ENCODE data around the gene MED13L. TPM values are rescaled to one million over a fixed set of nuclear protein-coding genes. Genes with fewer than 3 reads are reported as not detected.

Gene MED13L
- total RNA-seq, 2 donors from 2014 or later, result 121 to 142 TPM

DNA sequence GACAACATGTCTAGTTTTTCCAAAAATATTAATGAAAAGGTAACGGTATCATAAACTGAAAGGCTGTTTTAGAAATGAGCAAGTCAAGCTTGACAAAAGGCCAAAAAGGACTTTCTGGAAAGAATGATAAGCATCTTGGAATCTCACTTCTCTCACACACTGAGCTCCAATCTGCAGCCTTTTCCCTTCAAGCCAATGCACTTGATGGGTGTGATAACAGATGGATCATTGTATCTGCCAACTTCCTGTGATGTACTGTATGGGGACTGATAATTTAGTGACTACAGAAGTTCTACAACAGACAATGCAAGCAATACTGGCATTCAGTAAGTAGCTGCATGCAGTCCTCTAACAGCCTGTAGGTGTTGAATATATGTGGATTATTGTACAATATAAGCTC is 147.1 kb downstream of the MED13L start:
- no peaks in the 10 kb centered on the region for H3K36me3 Mint-ChIP-seq
- no peaks in the 10 kb centered on the region for H3K9me3 Mint-ChIP-seq
- ATAC-seq, result no peak
- H3K4me3 Mint-ChIP-seq, result peak overlapping the region; percentile 33
- peaks cover 57 to 61% of the 10 kb centered on the region in 2 donors for H3K4me1 Mint-ChIP-seq (ENCODE audit: low read depth in 2 of 2)
- DNase-seq (ENCODE audit: low spot score), result no peak
- H3K27me3 Mint-ChIP-seq, result no peaks in the 10 kb centered on the region
- H3K27ac Mint-ChIP-seq, result peak overlapping the region; percentile 31 to 55

GRCh38 chr12:116128779-116129178 is 148.7 kb downstream of the MED13L start:
- Mint-ChIP-seq H3K36me3 (no peaks in the 10 kb centered on the region), H3K4me1 (ENCODE audit: low read depth in 2 of 2) (peaks cover 48 to 53% of the 10 kb centered on the region in 2 donors), H3K9me3 (no peaks in the 10 kb centered on the region), H3K27ac (no peak overlapping the region), H3K27me3 (no peaks in the 10 kb centered on the region), H3K4me3 (no peak overlapping the region)
- no peak for DNase-seq (ENCODE audit: low spot score)
- ATAC-seq, result no peak

DNA sequence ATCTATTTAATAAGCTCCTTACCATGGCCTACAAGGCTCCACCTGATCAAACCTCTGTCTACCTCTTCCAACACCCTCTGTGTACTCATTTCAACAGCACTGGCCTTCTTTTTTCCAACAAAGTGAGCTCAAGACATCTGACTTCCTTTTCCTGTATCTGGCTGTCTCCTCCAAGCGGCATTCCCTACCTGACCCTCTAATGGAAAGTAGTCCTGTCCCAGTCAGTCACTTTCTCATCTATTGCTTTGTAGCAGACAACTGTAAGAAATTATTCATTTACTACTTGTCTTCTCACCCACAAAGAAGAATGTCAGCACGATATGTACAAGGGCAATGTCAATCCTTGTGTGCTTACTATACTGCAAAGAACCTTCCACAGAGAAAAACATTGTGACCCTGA is 149.6 kb downstream of the MED13L start:
- Mint-ChIP-seq H3K4me1 (ENCODE audit: low read depth in 2 of 2) (peaks cover 44 to 51% of the 10 kb centered on the region in 2 donors), H3K36me3 (no peaks in the 10 kb centered on the region), H3K4me3 (no peak overlapping the region), H3K9me3 (no peaks in the 10 kb centered on the region), H3K27ac (peak overlapping the region; percentile 2 to 3), H3K27me3 (no peaks in the 10 kb centered on the region)
- ATAC-seq, result no peak
- no peak for DNase-seq (ENCODE audit: low spot score)

DNA sequence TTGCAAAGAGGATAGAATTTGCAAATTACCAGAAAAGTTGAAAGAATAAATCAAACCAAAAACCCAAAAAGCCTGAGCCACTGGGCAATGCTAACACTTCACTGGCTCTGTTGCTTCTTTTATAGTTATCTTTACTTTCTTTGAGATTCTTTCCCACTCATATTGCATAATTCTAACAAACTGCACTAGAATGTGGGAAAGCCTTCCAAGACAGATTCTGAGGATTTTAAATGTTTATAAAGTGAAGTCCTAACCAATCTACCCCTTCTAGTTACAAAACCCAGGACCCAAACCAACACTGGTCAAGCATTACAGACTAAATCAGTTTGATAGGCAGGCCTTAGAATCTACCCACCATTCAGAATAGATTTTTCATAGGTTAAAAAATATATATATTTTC is 150.9 kb downstream of the MED13L start:
- no peaks in the 10 kb centered on the region for H3K9me3 Mint-ChIP-seq
- H3K36me3 Mint-ChIP-seq, result no peaks in the 10 kb centered on the region
- ATAC-seq (no peak), DNase-seq (ENCODE audit: low spot score) (no peak)
- no peaks in the 10 kb centered on the region for H3K27me3 Mint-ChIP-seq
- H3K4me1 Mint-ChIP-seq (ENCODE audit: low read depth in 2 of 2), result peaks cover 48 to 56% of the 10 kb centered on the region in 2 donors
- peak overlapping the region in 1 of 2 donors; percentile 75 for H3K27ac Mint-ChIP-seq
- H3K4me3 Mint-ChIP-seq, result no peak overlapping the region

DNA sequence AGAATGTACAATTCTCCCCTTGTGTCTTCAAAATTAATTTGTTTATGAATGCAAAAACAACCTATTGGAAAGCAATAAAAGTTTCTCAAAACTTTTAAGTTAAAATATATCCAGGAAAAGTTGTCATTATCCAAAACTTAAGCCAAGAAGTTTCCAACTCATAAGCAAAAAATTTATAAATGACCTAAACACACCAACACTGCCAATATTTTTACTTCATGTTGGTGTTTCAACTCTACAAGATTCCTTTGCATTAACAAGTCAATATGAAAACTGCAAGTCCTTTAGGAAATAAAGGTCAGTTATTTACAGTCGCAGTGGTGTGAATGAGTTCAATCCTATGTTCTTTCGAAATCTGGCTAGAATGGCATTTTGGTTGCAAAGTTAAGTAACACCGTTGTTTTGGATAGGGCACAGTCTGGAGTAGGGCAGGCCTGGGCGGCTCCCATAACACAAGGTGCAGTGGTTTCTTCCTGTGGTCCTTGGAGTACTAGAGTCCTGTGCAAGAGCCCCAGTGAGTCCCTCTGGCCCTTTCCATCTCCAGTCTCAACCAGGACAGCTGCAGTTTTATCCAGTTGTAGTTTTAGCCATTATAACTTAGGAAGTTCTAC is 151.4 kb downstream of the MED13L start:
- H3K4me3 Mint-ChIP-seq, result no peak overlapping the region

DNA sequence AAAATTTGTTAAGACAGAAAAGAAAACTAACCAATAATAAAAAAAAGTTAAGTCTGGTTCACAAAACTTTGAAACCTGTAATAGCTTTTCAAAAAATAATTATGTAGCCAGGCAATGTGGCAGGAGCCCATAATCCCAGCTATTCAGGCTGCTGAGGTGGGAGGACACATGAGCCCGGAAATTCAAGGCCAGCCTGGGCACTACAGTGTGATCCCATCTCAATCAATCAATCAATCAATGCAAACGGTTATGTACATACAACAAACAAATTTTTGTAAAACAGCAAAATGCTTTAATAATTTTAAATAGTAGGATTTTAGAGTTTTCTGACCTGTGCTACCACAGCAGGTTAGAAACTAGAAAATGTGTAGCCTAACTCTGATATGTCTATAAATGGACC is 152.4 kb downstream of the MED13L start:
- ATAC-seq (no peak), DNase-seq (ENCODE audit: low spot score) (no peak)
- no peaks in the 10 kb centered on the region for H3K36me3 Mint-ChIP-seq
- H3K9me3 Mint-ChIP-seq, result no peaks in the 10 kb centered on the region
- peaks cover 45 to 54% of the 10 kb centered on the region in 2 donors for H3K4me1 Mint-ChIP-seq (ENCODE audit: low read depth in 2 of 2)
- no peak overlapping the region for H3K4me3 Mint-ChIP-seq
- H3K27ac Mint-ChIP-seq, result peak overlapping the region; percentile 35 to 74
- no peaks in the 10 kb centered on the region for H3K27me3 Mint-ChIP-seq

More for the DNA sequence above, 151.4 kb downstream of the MED13L start:
- no peaks in the 10 kb centered on the region for H3K36me3 Mint-ChIP-seq
- peak overlapping the region in 1 of 2 donors; percentile 75 for H3K27ac Mint-ChIP-seq
- H3K9me3 Mint-ChIP-seq, result no peaks in the 10 kb centered on the region
- no peaks in the 10 kb centered on the region for H3K27me3 Mint-ChIP-seq
- H3K4me1 Mint-ChIP-seq (ENCODE audit: low read depth in 2 of 2), result peaks cover 48 to 56% of the 10 kb centered on the region in 2 donors
- ATAC-seq (no peak), DNase-seq (ENCODE audit: low spot score) (no peak)

GRCh38 chr12:116123451-116124258 is 153.8 kb downstream of the MED13L start:
- peak; percentile 84 to 89 for ATAC-seq
- Mint-ChIP-seq H3K27me3 (no peaks in the 10 kb centered on the region), H3K4me3 (peak overlapping the region; percentile 80), H3K27ac (peak overlapping the region; percentile 82 to 90), H3K4me1 (ENCODE audit: low read depth in 2 of 2) (peaks cover 50 to 56% of the 10 kb centered on the region in 2 donors), H3K36me3 (no peaks in the 10 kb centered on the region), H3K9me3 (no peaks in the 10 kb centered on the region)
- DNase-seq (ENCODE audit: low spot score), result no peak

GRCh38 chr12:116122628-116123027 is 154.9 kb downstream of the MED13L start:
- Mint-ChIP-seq H3K4me3 (no peak overlapping the region), H3K9me3 (no peaks in the 10 kb centered on the region), H3K27me3 (no peaks in the 10 kb centered on the region), H3K4me1 (ENCODE audit: low read depth in 2 of 2) (peaks cover 46 to 51% of the 10 kb centered on the region in 2 donors), H3K27ac (peak overlapping the region; percentile 82 to 90), H3K36me3 (no peaks in the 10 kb centered on the region)
- DNase-seq (ENCODE audit: low spot score), result no peak
- ATAC-seq, result no peak

- H3K27ac Mint-ChIP-seq, result peak overlapping the region; percentile 82 to 90
- ATAC-seq (no peak), DNase-seq (ENCODE audit: low spot score) (no peak)
- H3K4me3 Mint-ChIP-seq, result peak overlapping the region; percentile 64
- H3K9me3 Mint-ChIP-seq, result no peaks in the 10 kb centered on the region
- no peaks in the 10 kb centered on the region for H3K27me3 Mint-ChIP-seq
- H3K4me1 Mint-ChIP-seq (ENCODE audit: low read depth in 2 of 2), result peaks cover 46 to 50% of the 10 kb centered on the region in 2 donors
- H3K36me3 Mint-ChIP-seq, result no peaks in the 10 kb centered on the region
Measured at GRCh38 chr12:116121453-116121871, 156.0 kb downstream of the MED13L start.

DNA sequence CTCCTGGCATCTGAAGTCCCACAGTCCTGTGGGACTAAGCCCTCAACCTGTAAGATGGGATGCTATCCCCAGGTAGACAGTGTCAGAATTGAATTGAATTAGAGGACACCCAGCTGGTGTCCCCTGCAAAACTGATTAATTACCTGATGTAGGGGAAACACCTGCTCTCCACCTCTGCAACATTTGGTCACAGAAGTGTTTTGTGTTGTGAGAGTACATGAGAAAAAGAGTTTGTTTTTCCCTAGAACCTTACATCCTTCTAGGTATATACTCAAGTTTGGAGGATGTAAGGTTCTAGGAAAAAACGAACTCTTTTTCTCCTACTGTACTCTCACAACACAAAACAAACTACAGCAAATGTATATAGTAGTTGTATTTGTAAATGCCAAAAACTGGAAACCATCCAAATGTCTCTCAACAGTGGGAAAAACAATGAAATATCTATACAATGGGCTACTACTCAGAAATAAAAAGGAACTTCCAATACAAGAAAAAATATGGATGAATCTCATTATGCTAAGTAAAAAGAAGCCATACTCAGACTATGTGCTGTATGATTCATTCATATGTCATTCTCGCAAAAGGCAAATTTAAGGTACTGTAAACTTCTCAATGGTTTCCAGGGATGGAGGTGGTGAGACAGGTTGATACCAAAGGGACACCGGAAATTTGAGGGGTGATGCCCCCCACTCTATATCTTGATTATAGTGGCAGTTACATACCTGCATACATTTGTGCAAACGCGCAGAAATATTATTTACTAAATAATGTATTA is 160.7 kb downstream of the MED13L start:
- no peaks in the 10 kb centered on the region for H3K27me3 Mint-ChIP-seq
- H3K4me1 Mint-ChIP-seq (ENCODE audit: low read depth in 2 of 2), result peaks cover 38 to 39% of the 10 kb centered on the region in 2 donors
- no peak overlapping the region for H3K27ac Mint-ChIP-seq
- no peaks in the 10 kb centered on the region for H3K9me3 Mint-ChIP-seq
- no peaks in the 10 kb centered on the region for H3K36me3 Mint-ChIP-seq
- DNase-seq (ENCODE audit: low spot score), result no peak
- H3K4me3 Mint-ChIP-seq, result no peak overlapping the region
- ATAC-seq, result no peak

GRCh38 chr12:116113398-116114130 is 163.9 kb downstream of the MED13L start:
- Mint-ChIP-seq H3K4me3 (no peak overlapping the region), H3K36me3 (peaks cover 5% of the 10 kb centered on the region), H3K4me1 (ENCODE audit: low read depth in 2 of 2) (peaks cover 25 to 29% of the 10 kb centered on the region in 2 donors), H3K9me3 (no peaks in the 10 kb centered on the region), H3K27ac (peak overlapping the region in 1 of 2 donors; percentile 19), H3K27me3 (no peaks in the 10 kb centered on the region)
- ATAC-seq (no peak), DNase-seq (ENCODE audit: low spot score) (no peak)

- H3K27me3 Mint-ChIP-seq, result no peaks in the 10 kb centered on the region
- H3K36me3 Mint-ChIP-seq, result peaks cover 12% of the 10 kb centered on the region
- H3K27ac Mint-ChIP-seq, result peak overlapping the region in 1 of 2 donors; percentile 55
- no peaks in the 10 kb centered on the region for H3K9me3 Mint-ChIP-seq
- H3K4me3 Mint-ChIP-seq, result no peak overlapping the region
- DNase-seq (ENCODE audit: low spot score) (no peak), ATAC-seq (no peak)
- peaks cover 24 to 33% of the 10 kb centered on the region in 2 donors for H3K4me1 Mint-ChIP-seq (ENCODE audit: low read depth in 2 of 2)
Measured at GRCh38 chr12:116106870-116107269, 170.6 kb downstream of the MED13L start.

GRCh38 chr12:116104167-116104767 is 173.2 kb downstream of the MED13L start:
- no peak for DNase-seq (ENCODE audit: low spot score)
- ATAC-seq, result no peak
- Mint-ChIP-seq H3K4me3 (no peak overlapping the region), H3K27me3 (no peaks in the 10 kb centered on the region), H3K36me3 (peaks cover 7% of the 10 kb centered on the region), H3K27ac (peak overlapping the region in 1 of 2 donors; percentile 27), H3K9me3 (peaks cover 2% of the 10 kb centered on the region), H3K4me1 (ENCODE audit: low read depth in 2 of 2) (peaks cover 32 to 41% of the 10 kb centered on the region in 2 donors)

Measured in natural killer cell treated with Interleukin-12 subunit alpha and Interleukin-12 subunit beta and Interleukin-15 and Interleukin-18, amount 100 ng/mL, for 72 hours (primary cell).